HCT116 (cell line): Measurements from ENCODE around the gene NGEF.

ENCODE experiments used
- CTCF ChIP-seq, 3 experiments: fragments of 200-600 bp in 1 of 3; sonication (generic) in 1 of 3; IDR thresholded peaks in 2 of 3; conservative IDR thresholded peaks in 1 of 3; 2 replicates each; pipeline ENCODE4 v1.5.1; 2012 to 2017; ENCODE audit warnings: low read depth in 2 of 3, low read length in 2 of 3, antibody characterized with exemption in 1 of 3, borderline replicate concordance in 1 of 3, control low read depth in 1 of 3, mild to moderate bottlenecking in 1 of 3, mixed read lengths in 1 of 3, mixed run types in 1 of 3, moderate library complexity in 1 of 3; ENCODE audit not compliant: insufficient read depth in 1 of 3
- EGR1 ChIP-seq: IDR thresholded peaks from 2 replicates; pipeline ENCODE4 v1.6.1; 2012; ENCODE audit warnings: low read depth
- EZH2phosphoT487 ChIP-seq: fragments of 200-600 bp; IDR thresholded peaks from 2 replicates; pipeline ENCODE4 v1.6.1; 2018; ENCODE audit warnings: antibody characterized with exemption, borderline replicate concordance
- MAX ChIP-seq: IDR thresholded peaks from 2 replicates; pipeline ENCODE4 v1.6.1; 2012
- POLR2A ChIP-seq: IDR thresholded peaks from 2 replicates; pipeline ENCODE4 v1.7.0; 2011; ENCODE audit warnings: borderline replicate concordance; ENCODE audit not compliant: insufficient read depth, insufficient read length; ENCODE audit errors: extremely low read depth
- POLR2AphosphoS5 ChIP-seq: IDR thresholded peaks from 2 replicates; pipeline ENCODE4 v1.6.1; 2011; ENCODE audit warnings: mild to moderate bottlenecking, low read depth, low read length, moderate library complexity
- REST ChIP-seq: IDR thresholded peaks from 2 replicates; pipeline ENCODE4 v1.6.1; 2012; ENCODE audit warnings: low read depth
- SRF ChIP-seq: IDR thresholded peaks from 2 replicates; pipeline ENCODE4 v1.6.1; 2012; ENCODE audit warnings: low read depth
- YY1 ChIP-seq: IDR thresholded peaks from 2 replicates; pipeline ENCODE4 v1.6.1; 2011; ENCODE audit warnings: low read length, low read depth, moderate library complexity, mild to moderate bottlenecking; ENCODE audit not compliant: insufficient replicate concordance; ENCODE audit errors: extremely low read depth
- ZBTB33 ChIP-seq: IDR thresholded peaks from 2 replicates; pipeline ENCODE4 v1.6.1; 2011; ENCODE audit warnings: mild to moderate bottlenecking, low read length, moderate library complexity; ENCODE audit not compliant: insufficient replicate concordance; ENCODE audit errors: extremely low read depth
- ZFX ChIP-seq: fragments of 450-650 bp; IDR thresholded peaks from 2 replicates; pipeline ENCODE4 v1.6.1; 2017

GRCh38 chr2:233044974-233045605 lies 32.0 kb upstream of the NGEF start:
- TF ChIP-seq CTCF (IDR thresholded peaks at IDR 0.05 in 2 of 3, conservative IDR thresholded peaks at IDR 0.05 in 1 of 3; ENCODE audit: borderline replicate concordance in 1 of 3, insufficient read depth in 1 of 3, low read depth in 2 of 3, low read length in 2 of 3) (no peak), SRF (no peak), YY1 (no peak), EZH2phosphoT487 (no peak), ZFX (no peak), POLR2A (no peak), MAX (no peak), EGR1 (no peak), REST (no peak), POLR2AphosphoS5 (no peak), ZBTB33 (no peak)
